H1 (cell line): ENCODE results near the gene GPR68. TPM values are rescaled to one million over a fixed set of nuclear protein-coding genes. Genes with fewer than 3 reads are reported as not detected.
A peak's percentile ranks its signal among the peaks of the same experiment; 100 is the strongest.

Source experiments
- CTCF ChIA-PET: fragments of 300-600 bp; sonication (Branson Sonifier 250); formaldehyde crosslinking; loops from one replicate; lab custom pipeline; 2021; ENCODE audit not compliant: partially characterized antibody; lab: Charles Lee
- POLR2A ChIA-PET: fragments of 300-600 bp; sonication (Branson Sonifier 250); formaldehyde crosslinking; loops from one replicate; lab custom pipeline; 2021; ENCODE audit warnings: inconsistent platforms; ENCODE audit not compliant: partially characterized antibody; lab: Charles Lee
- DNase-seq, 2 experiments: peaks; one replicate each; pipeline versions ENCODE4 v3.0.0 to v3.0.0-alpha.2; 2010 to 2022; ENCODE audit warnings: low spot score in 2 of 2, low read depth in 1 of 2, mixed read lengths in 1 of 2
- FAIRE-seq: peaks from 2 replicates; lab custom pipeline; 2011; peaks lifted over from hg19 to GRCh38; lab: Jason Lieb, UNC
- H2AFZ ChIP-seq: 2 replicates; pipeline ENCODE4 v1.8.1; 2012; ENCODE audit warnings: low read length, inconsistent platforms
- H2AK5ac ChIP-seq: 2 replicates; pipeline ENCODE4 v1.6.1; 2013; ENCODE audit warnings: low read depth, low read length
- H2BK120ac ChIP-seq: replicated peaks from 2 replicates; pipeline ENCODE3; 2013; ENCODE audit warnings: low read depth, low read length, inconsistent platforms
- H2BK12ac ChIP-seq: 2 replicates; pipeline ENCODE4 v1.6.1; 2013; ENCODE audit warnings: low read depth, low read length
- H2BK15ac ChIP-seq: 2 replicates; pipeline ENCODE4 v1.6.1; 2013; ENCODE audit warnings: low read length
- H2BK20ac ChIP-seq: 2 replicates; pipeline ENCODE4 v1.6.1; 2013; ENCODE audit warnings: low read length
- H2BK5ac ChIP-seq: 2 replicates; pipeline ENCODE4 v1.6.1; 2013; ENCODE audit warnings: low read depth, low read length
- H3K14ac ChIP-seq: 2 replicates; pipeline ENCODE4 v1.6.1; 2013; ENCODE audit warnings: inconsistent platforms; ENCODE audit not compliant: insufficient read length
- H3K18ac ChIP-seq: 2 replicates; pipeline ENCODE4 v1.6.1; 2013; ENCODE audit warnings: low read length; ENCODE audit errors: extremely low read depth
- H3K23ac ChIP-seq: 2 replicates; pipeline ENCODE4 v1.6.1; 2013; ENCODE audit warnings: inconsistent platforms; ENCODE audit not compliant: insufficient read length
- H3K23me2 ChIP-seq: 2 replicates; pipeline ENCODE4 v1.6.1; 2013; ENCODE audit warnings: low read depth, low read length
- H3K27ac ChIP-seq: 2 replicates; pipeline ENCODE4 v1.6.1; 2011; ENCODE audit warnings: low read depth, low read length, inconsistent platforms
- H3K27me3 ChIP-seq, 4 experiments: replicated peaks in 1 of 4; 1 replicate in 1 of 4; 2 replicates in 3 of 4; pipeline versions ENCODE4 v1.6.1 to v1.8.1; 2011 to 2013; ENCODE audit warnings: low read length in 3 of 4, mild to moderate bottlenecking in 3 of 4, inconsistent platforms in 2 of 4, mixed read lengths in 2 of 4, moderate library complexity in 1 of 4; ENCODE audit not compliant: control insufficient read depth in 3 of 4, insufficient read depth in 3 of 4; ENCODE audit errors: extremely low read depth in 1 of 4
- H3K36me3 ChIP-seq, 4 experiments: 2 replicates each; pipeline versions ENCODE4 v1.6.1 to v1.8.1; 2011 to 2013; ENCODE audit warnings: mild to moderate bottlenecking in 4 of 4, low read length in 3 of 4, moderate library complexity in 2 of 4, control low read depth in 1 of 4, inconsistent platforms in 1 of 4; ENCODE audit not compliant: insufficient read depth in 4 of 4, control insufficient read depth in 2 of 4
- H3K4ac ChIP-seq: replicated peaks from 2 replicates; pipeline ENCODE3; 2013; ENCODE audit warnings: low read length, low read depth, mixed read lengths, inconsistent platforms; ENCODE audit not compliant: insufficient read length
- H3K4me1 ChIP-seq, 4 experiments: replicated peaks in 1 of 4; 1 replicate in 1 of 4; 2 replicates in 3 of 4; pipeline versions ENCODE4 v1.6.1 to v1.8.1; 2011 to 2013; ENCODE audit warnings: low read length in 3 of 4, inconsistent platforms in 2 of 4, mixed read lengths in 1 of 4; ENCODE audit not compliant: insufficient read depth in 4 of 4, control insufficient read depth in 3 of 4
- H3K4me2 ChIP-seq, 2 experiments: 2 replicates each; pipeline versions ENCODE4 v1.6.1 to v1.8.1; 2011 to 2013; ENCODE audit warnings: low read depth in 2 of 2, low read length in 2 of 2, control low read depth in 1 of 2, inconsistent platforms in 1 of 2, mild to moderate bottlenecking in 1 of 2; ENCODE audit not compliant: insufficient read depth in 1 of 2
- H3K4me3 ChIP-seq, 4 experiments: fragments of 200-600, 300-600 bp in 1 of 4; sonication (generic), shearing (Covaris generic), sonication (Bioruptor Twin) in 1 of 4; 2 replicates each; pipeline versions ENCODE4 v1.5.1 to v1.8.1; 2011 to 2016; ENCODE audit warnings: low read length in 4 of 4, low read depth in 3 of 4, control low read depth in 2 of 4, inconsistent platforms in 2 of 4, mild to moderate bottlenecking in 2 of 4, mixed read lengths in 1 of 4, moderate library complexity in 1 of 4; ENCODE audit not compliant: insufficient read depth in 2 of 4; ENCODE audit errors: extremely low read depth in 1 of 4
- H3K56ac ChIP-seq: replicated peaks from 2 replicates; pipeline ENCODE3; 2013; ENCODE audit warnings: low read depth, mild to moderate bottlenecking, mixed read lengths, low read length, inconsistent platforms; ENCODE audit not compliant: insufficient read length
- H3K79me1 ChIP-seq: 2 replicates; pipeline ENCODE4 v1.6.1; 2013; ENCODE audit warnings: low read depth, low read length, control low read depth
- H3K79me2 ChIP-seq, 2 experiments: 2 replicates each; pipeline versions ENCODE4 v1.6.1 to v1.8.1; 2012 to 2013; ENCODE audit warnings: low read length in 2 of 2, mild to moderate bottlenecking in 2 of 2, inconsistent platforms in 1 of 2; ENCODE audit not compliant: insufficient read depth in 2 of 2, control insufficient read depth in 1 of 2
- H3K9ac ChIP-seq, 4 experiments: replicated peaks in 1 of 4; 1 replicate in 1 of 4; 2 replicates in 3 of 4; pipeline versions ENCODE4 v1.6.1 to v1.8.1; 2011 to 2013; ENCODE audit warnings: low read depth in 3 of 4, low read length in 3 of 4, control low read depth in 2 of 4, mild to moderate bottlenecking in 2 of 4, moderate library complexity in 2 of 4, inconsistent platforms in 1 of 4; ENCODE audit errors: extremely low read depth in 1 of 4
- H3K9me3 ChIP-seq, 2 experiments: 2 replicates each; pipeline versions ENCODE4 v1.6.1 to v1.8.1; 2012 to 2013; ENCODE audit warnings: mild to moderate bottlenecking in 2 of 2, moderate library complexity in 2 of 2, control low read depth in 1 of 2, inconsistent platforms in 1 of 2, low read depth in 1 of 2, low read length in 1 of 2, mixed read lengths in 1 of 2; ENCODE audit not compliant: insufficient read depth in 2 of 2
- H4K20me1 ChIP-seq, 2 experiments: replicated peaks in 1 of 2; 2 replicates each; pipeline versions ENCODE3 to v1.8.1; 2011 to 2013; ENCODE audit warnings: inconsistent platforms in 2 of 2, low read length in 2 of 2, mild to moderate bottlenecking in 1 of 2; ENCODE audit not compliant: insufficient read depth in 2 of 2, control insufficient read depth in 1 of 2
- H4K5ac ChIP-seq: 2 replicates; pipeline ENCODE4 v1.6.1; 2013; ENCODE audit warnings: low read length, low read depth, mixed read lengths, inconsistent platforms; ENCODE audit not compliant: insufficient read length
- H4K8ac ChIP-seq: 2 replicates; pipeline ENCODE4 v1.8.0; 2013; ENCODE audit warnings: mild to moderate bottlenecking, moderate library complexity, low read length, inconsistent platforms; ENCODE audit not compliant: insufficient read depth; ENCODE audit errors: extremely low read depth
- H4K91ac ChIP-seq: replicated peaks from 2 replicates; pipeline ENCODE3; 2013; ENCODE audit warnings: low read length, mixed read lengths, inconsistent platforms; ENCODE audit not compliant: insufficient read length
- ASH2L ChIP-seq: fragments of 200-600, 300-600 bp; sonication (generic); IDR thresholded peaks from one replicate; pipeline ENCODE4 v1.7.1; 2017; ENCODE audit warnings: low read length
- CEBPB ChIP-seq: IDR thresholded peaks from 2 replicates; pipeline ENCODE4 v1.6.1; 2012; ENCODE audit warnings: low read depth, low read length
- CTBP2 ChIP-seq: IDR thresholded peaks from 2 replicates; pipeline ENCODE4 v1.7.0; 2011; ENCODE audit warnings: borderline replicate concordance, mild to moderate bottlenecking, moderate library complexity, mixed read lengths, low read length; ENCODE audit not compliant: insufficient read depth, insufficient read length
- EP300 ChIP-seq, 2 experiments: IDR thresholded peaks; 1 replicate in 1 of 2; 2 replicates in 1 of 2; pipeline ENCODE4 v1.6.1; 2011 to 2012; ENCODE audit warnings: low read depth in 2 of 2, low read length in 2 of 2, mild to moderate bottlenecking in 2 of 2, borderline replicate concordance in 1 of 2, inconsistent platforms in 1 of 2, moderate library complexity in 1 of 2
- EZH2 ChIP-seq: fragments of 200-600 bp; sonication (generic); IDR thresholded peaks from 2 replicates; pipeline ENCODE4 v1.7.1; 2012; ENCODE audit warnings: low read depth, mild to moderate bottlenecking, moderate library complexity, low read length, inconsistent platforms; ENCODE audit not compliant: severe bottlenecking
- JUN ChIP-seq: IDR thresholded peaks from 2 replicates; pipeline ENCODE4 v1.6.1; 2011; ENCODE audit warnings: low read depth, mild to moderate bottlenecking, improper control_type of control experiment, low read length
- PHF8 ChIP-seq: fragments of 200-600 bp; sonication (generic); conservative IDR thresholded peaks from 2 replicates; pipeline ENCODE4 v1.7.1; 2012; ENCODE audit warnings: low read depth, mild to moderate bottlenecking, inconsistent platforms, low read length, moderate library complexity
- SIRT6 ChIP-seq: IDR thresholded peaks from one replicate; pipeline ENCODE4 v1.7.1; 2012; ENCODE audit warnings: low read length, inconsistent platforms
- SP2 ChIP-seq: IDR thresholded peaks from 2 replicates; pipeline ENCODE4 v1.6.1; 2012; ENCODE audit warnings: mild to moderate bottlenecking, low read length, inconsistent platforms
- SRF ChIP-seq: IDR thresholded peaks from 2 replicates; pipeline ENCODE4 v1.6.1; 2011; ENCODE audit warnings: mild to moderate bottlenecking, low read depth, low read length, moderate library complexity
- TEAD4 ChIP-seq: IDR thresholded peaks from 2 replicates; pipeline ENCODE4 v1.6.1; 2012; ENCODE audit warnings: low read depth, low read length, inconsistent platforms, mixed read lengths
- WGBS, 2 experiments: shearing (Covaris generic) in 1 of 2; methylation state at CpG; one replicate each; pipeline versions ENCODE4 v1.1.6 to v1.1.7; 2013 to 2015; ENCODE audit warnings: low lambda C conversion rate in 2 of 2, mixed read lengths in 2 of 2, inconsistent platforms in 1 of 2, low coverage in 1 of 2, missing lambda C conversion rate in 1 of 2; ENCODE audit not compliant: insufficient replicate concordance in 2 of 2, insufficient coverage in 1 of 2, insufficient read length in 1 of 2; ENCODE audit errors: extremely low coverage in 1 of 2, missing lambda C conversion rate in 1 of 2; 5-methylcytosine and 5-hydroxymethylcytosine counted together
- polyA plus RNA-seq, 7 experiments: library from polyadenylated mRNA; depleted of rRNA in 3 of 7; stranded (reverse) in 5 of 7; unstranded in 2 of 7; fragments of >200 nt in 5 of 7; fragments of 200-250 nt in 2 of 7; gene quantifications; 1 replicate in 5 of 7; 2 replicates in 1 of 7; 4 replicates in 1 of 7; pipeline versions ENCODE4 v1.2.1 to v1.2.3, GENCODE V29; 2011 to 2013; ENCODE audit warnings: missing spikeins in 2 of 7, mixed read lengths in 2 of 7
- total RNA-seq: library from RNA; stranded (reverse); fragmentation: NEBNext Ultra II Directional; extraction: Animal tissue kit (Norgen Biotek cat#: 25700); gene quantifications from 2 replicates; pipeline ENCODE4 v1.2.1, GENCODE V29; 2021

GPR68 gene
- total and polyA plus RNA-seq, 2 of the 8 experiments (the other 6 are each of a cell fraction or from before 2014, with no cell fraction given), result 0.22 to 0.76 TPM

DNA sequence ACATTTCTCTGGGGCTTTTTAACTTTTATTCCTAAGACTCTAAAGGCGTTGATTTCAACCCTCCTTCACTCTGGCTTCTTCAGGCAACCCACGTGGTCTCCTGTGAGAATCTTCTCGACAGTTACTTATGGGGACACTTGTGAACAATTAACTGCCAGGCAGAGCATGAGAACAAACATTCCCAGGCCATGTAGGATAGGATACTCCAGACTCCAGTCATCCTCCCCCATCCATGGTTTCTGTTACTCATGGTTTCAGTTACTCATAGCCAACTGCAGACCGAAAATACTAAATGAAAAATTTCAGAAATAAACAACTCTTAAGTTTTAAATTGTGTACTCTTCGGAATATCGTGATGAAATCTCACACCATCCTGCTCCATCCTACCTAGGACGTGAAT, 19.5 kb downstream of the GPR68 start:
- Histone ChIP-seq H2BK5ac (no peak overlapping the region), H4K5ac (no peak overlapping the region), H2BK20ac (0 out of 2 replicates have a peak overlapping the region, but pooled peaks have one; percentile 25), H3K4me3 (no peak overlapping the region), H3K79me2 (no peaks in the 10 kb centered on the region), H3K36me3 (no peaks in the 10 kb centered on the region), H3K23me2 (peaks cover 3% of the 10 kb centered on the region; the same call in 1 of the 2 replicates), H3K4me1 (peaks cover 0 to 10% (median 6%) of the 10 kb centered on the region in 4 experiments; a peak in 6 of 7 replicates), H2AK5ac (no peak overlapping the region), H4K91ac (no peak overlapping the region), H3K4ac (no peak overlapping the region), H3K9me3 (no peaks in the 10 kb centered on the region), H3K18ac (no peak overlapping the region), H3K23ac (no peak overlapping the region), H2AFZ (no peak overlapping the region), H2BK12ac (no peak overlapping the region), H3K9ac (no peak overlapping the region), H2BK15ac (no peak overlapping the region), H4K20me1 (no peaks in the 10 kb centered on the region), H3K56ac (no peak overlapping the region), H4K8ac (no peak overlapping the region), H3K27ac (no peak overlapping the region), H3K4me2 (no peak overlapping the region), H3K14ac (no peak overlapping the region), H3K27me3 (no peaks in the 10 kb centered on the region; a peak in 1 of 7 replicates), H3K79me1 (no peaks in the 10 kb centered on the region), H2BK120ac (no peak overlapping the region)
- FAIRE-seq (no peak), DNase-seq (no peak)
- TF ChIP-seq JUN, result no peak
- no peak for TF ChIP-seq SIRT6
- no peak for TF ChIP-seq CTBP2
- TF ChIP-seq PHF8, result no peak
- no peak for TF ChIP-seq EP300 (IDR thresholded peaks at IDR 0.05; ENCODE audit: borderline replicate concordance in 1 of 2, low read depth in 2 of 2, low read length in 2 of 2)
- no peak for TF ChIP-seq CEBPB
- no peak for TF ChIP-seq ASH2L
- no peak for TF ChIP-seq TEAD4
- TF ChIP-seq EZH2, result no peak
- no peak for TF ChIP-seq SP2
- no peak for TF ChIP-seq SRF
- WGBS, 2 experiments, result 92% methylated on average over 7 of the region's 7 CpGs; no CpG with 5 or more reads in 1 of the 2 experiments
- ChIA-PET CTCF (no interaction called here), POLR2A (interaction anchor here (0.8 kb wide), 1 partner anchor 27 kb away, joined by 3 read pairs; no protein-coding TSS in a partner anchor)
